GM21576 (cell line): ENCODE measurements around the gene NGFR.
"Not testable (repeated sequence)": the region's sequence is repeated elsewhere in the genome, so short reads cannot be mapped to it uniquely, and the experiment has no call there.

ENCODE experiments used
- ATAC-seq: cut with Tn5 transposase; IDR thresholded peaks from one replicate; pipeline ENCODE4 v1.9.1; 2021; ENCODE audit warnings: mild to moderate bottlenecking, moderate library complexity; ENCODE audit not compliant: unreplicated experiment

The NGFR gene

GRCh38 chr17:49495842-49496182, 719 bp downstream of the NGFR start:
- no peak for ATAC-seq

GRCh38 chr17:49496183-49496866, 1.2 kb downstream of the NGFR start:
- no peak for ATAC-seq

GRCh38 chr17:49496867-49497147, 1.7 kb downstream of the NGFR start:
- ATAC-seq: no peak

- no peak for ATAC-seq
Observed at GRCh38 chr17:49497148-49498028, 2.3 kb downstream of the NGFR start.

GRCh38 chr17:49498029-49498615, 3.0 kb downstream of the NGFR start:
- no peak for ATAC-seq

GRCh38 chr17:49501496-49501895, 6.4 kb downstream of the NGFR start:
- no peak for ATAC-seq

GRCh38 chr17:49502254-49502653, 7.2 kb downstream of the NGFR start:
- no peak for ATAC-seq

- ATAC-seq: not testable (repeated sequence)
Observed at GRCh38 chr17:49502680-49503079, 7.6 kb downstream of the NGFR start.

GRCh38 chr17:49504369-49504768, 9.3 kb downstream of the NGFR start:
- no peak for ATAC-seq

- ATAC-seq: no peak
Observed at GRCh38 chr17:49505854-49506253, 10.8 kb downstream of the NGFR start.

GRCh38 chr17:49506282-49506681, 11.2 kb downstream of the NGFR start:
- no peak for ATAC-seq

GRCh38 chr17:49508061-49508865, 13.2 kb downstream of the NGFR start:
- ATAC-seq: no peak

GRCh38 chr17:49508866-49509587, 13.9 kb downstream of the NGFR start:
- no peak for ATAC-seq

- ATAC-seq: no peak
Observed at GRCh38 chr17:49509588-49509917, 14.5 kb downstream of the NGFR start.

- no peak for ATAC-seq
Observed at GRCh38 chr17:49510059-49510719, 15.1 kb downstream of the NGFR start.

- no peak for ATAC-seq
Observed at GRCh38 chr17:49510720-49511110, 15.6 kb downstream of the NGFR start.

GRCh38 chr17:49511810-49512209, 16.7 kb downstream of the NGFR start:
- ATAC-seq: no peak

- ATAC-seq: no peak
Observed at GRCh38 chr17:49512296-49513043, 17.4 kb downstream of the NGFR start.

- ATAC-seq: no peak
Observed at GRCh38 chr17:49513044-49513395, 17.9 kb downstream of the NGFR start.

GRCh38 chr17:49513641-49514040, 18.5 kb downstream of the NGFR start:
- no peak for ATAC-seq
